GM12801 (cell line): ENCODE measurements around the gene MEX3C.

Source experiments
- CTCF ChIP-seq: IDR thresholded peaks from one replicate; pipeline ENCODE4 v1.5.1; 2011; ENCODE audit warnings: control low read depth; ENCODE audit not compliant: insufficient read length; ENCODE audit errors: extremely low read depth

The MEX3C gene

GRCh38 chr18:51151185-51151567 lies 46.3 kb downstream of the MEX3C start:
- no peak for TF ChIP-seq CTCF

- no peak for TF ChIP-seq CTCF
These were observed 47.3 kb downstream of the MEX3C start for GRCh38 chr18:51150113-51150700.

GRCh38 chr18:51149670-51150069 lies 47.8 kb downstream of the MEX3C start:
- no peak for TF ChIP-seq CTCF

GRCh38 chr18:51146909-51147308 lies 50.6 kb downstream of the MEX3C start:
- no peak for TF ChIP-seq CTCF

- no peak for TF ChIP-seq CTCF
These were observed 58.5 kb downstream of the MEX3C start for GRCh38 chr18:51138936-51139335.

- no peak for TF ChIP-seq CTCF
These were observed 59.6 kb downstream of the MEX3C start for GRCh38 chr18:51137891-51138290.

- TF ChIP-seq CTCF = no peak
These were observed 60.3 kb downstream of the MEX3C start for GRCh38 chr18:51137026-51137729.
